ENCODE measurements around the gene DMD. TPM values are rescaled to one million over a fixed set of nuclear protein-coding genes. Genes with fewer than 3 reads are reported as not detected.

Gene DMD
- total and polyA plus RNA-seq, 2 of the 8 experiments (the other 6 are each of a cell fraction or from before 2014, with no cell fraction given): 4.8 to 7.4 TPM

DNA sequence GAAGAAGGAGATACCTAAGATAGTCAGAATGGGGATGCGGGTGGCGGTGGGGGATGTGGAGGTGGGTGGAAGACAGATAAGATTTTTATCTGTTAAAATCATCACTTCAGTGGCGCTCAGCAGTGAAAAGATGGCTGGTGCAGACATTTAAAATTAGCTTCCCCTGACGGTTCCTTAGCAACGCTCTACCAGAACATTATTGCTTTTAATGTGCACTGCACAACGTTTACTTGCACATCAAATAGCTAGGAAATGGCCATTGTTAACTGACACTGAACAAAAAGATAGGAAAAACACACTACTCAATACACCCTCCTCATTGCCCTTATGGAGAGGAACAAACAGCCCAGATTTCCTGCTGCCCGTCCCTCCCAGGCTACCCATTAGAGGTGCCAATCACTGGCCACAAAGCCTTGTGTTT, 2078.5 kb downstream of the DMD start:
- Histone ChIP-seq H3K27me3 (replicated peaks in 1 of 4; ENCODE audit: control insufficient read depth in 3 of 4, extremely low read depth in 1 of 4, insufficient read depth in 3 of 4, low read length in 3 of 4) (no peaks in the 10 kb centered on the region), H2BK5ac (ENCODE audit: low read depth, low read length) (no peak overlapping the region), H3K23me2 (ENCODE audit: low read depth, low read length) (no peaks in the 10 kb centered on the region), H3K9me3 (ENCODE audit: insufficient read depth in 2 of 2, low read depth in 1 of 2, low read length in 1 of 2) (no peaks in the 10 kb centered on the region), H3K4ac (replicated peaks; ENCODE audit: insufficient read length, low read depth, low read length) (no peak overlapping the region), H2AFZ (ENCODE audit: low read length) (no peak overlapping the region), H3K4me2 (ENCODE audit: insufficient read depth in 1 of 2, low read depth in 2 of 2, low read length in 2 of 2) (no peak overlapping the region), H3K18ac (ENCODE audit: extremely low read depth, low read length) (no peak overlapping the region), H3K27ac (ENCODE audit: low read depth, low read length) (no peak overlapping the region), H3K14ac (ENCODE audit: insufficient read length) (no peak overlapping the region), H3K79me1 (ENCODE audit: low read depth, low read length) (no peaks in the 10 kb centered on the region), H4K8ac (ENCODE audit: extremely low read depth, insufficient read depth, low read length) (no peak overlapping the region), H4K5ac (ENCODE audit: insufficient read length, low read depth, low read length) (no peak overlapping the region), H4K20me1 (replicated peaks in 1 of 2; ENCODE audit: control insufficient read depth in 1 of 2, insufficient read depth in 2 of 2, low read length in 2 of 2) (no peaks in the 10 kb centered on the region), H3K4me3 (ENCODE audit: extremely low read depth in 1 of 4, insufficient read depth in 2 of 4, low read depth in 3 of 4, low read length in 4 of 4) (no peak overlapping the region), H3K79me2 (ENCODE audit: control insufficient read depth in 1 of 2, insufficient read depth in 2 of 2, low read length in 2 of 2) (no peaks in the 10 kb centered on the region), H2BK20ac (ENCODE audit: low read length) (no peak overlapping the region), H3K4me1 (replicated peaks in 1 of 4; ENCODE audit: control insufficient read depth in 3 of 4, insufficient read depth in 4 of 4, low read length in 3 of 4) (no peaks in the 10 kb centered on the region), H3K56ac (replicated peaks; ENCODE audit: insufficient read length, low read depth, low read length) (no peak overlapping the region), H2BK12ac (ENCODE audit: low read depth, low read length) (no peak overlapping the region), H2AK5ac (ENCODE audit: low read depth, low read length) (no peak overlapping the region), H3K23ac (ENCODE audit: insufficient read length) (no peak overlapping the region), H4K91ac (replicated peaks; ENCODE audit: insufficient read length, low read length) (no peak overlapping the region), H3K36me3 (ENCODE audit: control insufficient read depth in 2 of 4, insufficient read depth in 4 of 4, low read length in 3 of 4) (peaks cover 0 to 2% (median 0%) of the 10 kb centered on the region in 4 experiments; a peak in 1 of 8 replicates), H2BK120ac (replicated peaks; ENCODE audit: low read depth, low read length) (no peak overlapping the region), H2BK15ac (ENCODE audit: low read length) (no peak overlapping the region), H3K9ac (replicated peaks in 1 of 4; ENCODE audit: extremely low read depth in 1 of 4, low read depth in 3 of 4, low read length in 3 of 4) (no peak overlapping the region)
- DNase-seq (ENCODE audit: low read depth in 1 of 2, low spot score in 2 of 2) (no peak), FAIRE-seq (peak; percentile 7)
- TF ChIP-seq SP2 (IDR thresholded peaks at IDR 0.05; ENCODE audit: low read length) (no peak), NANOG (IDR thresholded peaks at IDR 0.05; ENCODE audit: insufficient read depth, low read depth, low read length, poor library complexity, severe bottlenecking) (no peak), CHD2 (IDR thresholded peaks at IDR 0.05; ENCODE audit: low read length) (no peak), MAFK (IDR thresholded peaks at IDR 0.05; ENCODE audit: low read depth, low read length) (no peak), EP300 (IDR thresholded peaks at IDR 0.05; ENCODE audit: borderline replicate concordance in 1 of 2, low read depth in 2 of 2, low read length in 2 of 2) (no peak), CREB1 (IDR thresholded peaks at IDR 0.05) (no peak), YY1 (IDR thresholded peaks at IDR 0.05; ENCODE audit: low read depth, low read length) (no peak), FOSL1 (IDR thresholded peaks at IDR 0.05; ENCODE audit: insufficient read depth, low read depth, low read length) (no peak), CBX8 (IDR thresholded peaks at IDR 0.05; ENCODE audit: borderline replicate concordance, low read depth, low read length) (no peak), HDAC2 (IDR thresholded peaks at IDR 0.05; ENCODE audit: borderline replicate concordance in 1 of 2, low read depth in 2 of 2, low read length in 2 of 2) (no peak), TEAD4 (IDR thresholded peaks at IDR 0.05; ENCODE audit: low read depth, low read length) (no peak)
- ChIA-PET CTCF (ENCODE audit: partially characterized antibody) (interaction anchor here (0.6 to 1.8 kb wide), 2 partner anchors 10 to 45 kb away, joined by 4 read pairs; no protein-coding TSS in a partner anchor), POLR2A (ENCODE audit: partially characterized antibody) (no interaction called here)
- WGBS, 2 experiments (ENCODE audit: extremely low coverage in 1 of 2, insufficient coverage in 1 of 2, insufficient read length in 1 of 2, insufficient replicate concordance in 2 of 2, low coverage in 1 of 2, low lambda C conversion rate in 2 of 2, missing lambda C conversion rate in 1 of 2): 95% methylated on average over 5 of the region's 7 CpGs; no CpG with 5 or more reads in 1 of the 2 experiments

Data from H1 (cell line).